Upper lobe of left lung (tissue), 4 donors: ENCODE data around the gene TMEM18.

ENCODE experiments used
- EP300 ChIP-seq, 4 donors: sonication (generic); formaldehyde crosslinking; IDR thresholded peaks; one replicate each; pipeline ENCODE4 v1.5.1; 2017; ENCODE audit warnings: antibody characterized with exemption in 4 of 4, control low read depth in 2 of 4
- POLR2A ChIP-seq, 4 donors: fragments of 450-650 bp; IDR thresholded peaks; one replicate each; pipeline ENCODE4 v1.5.1; 2016 to 2017; ENCODE audit warnings: antibody characterized with exemption in 4 of 4, mild to moderate bottlenecking in 2 of 4
- TF ChIP-seq, protein P1 (sequence below), 6 experiments: fragments of 450-650 bp in 4 of 6; fragments of 200-600 bp in 2 of 6; sonication (generic) in 2 of 6; IDR thresholded peaks; one replicate each; pipeline ENCODE4 v1.5.1; 2016 to 2019; ENCODE audit warnings: antibody characterized with exemption in 6 of 6

DNA sequence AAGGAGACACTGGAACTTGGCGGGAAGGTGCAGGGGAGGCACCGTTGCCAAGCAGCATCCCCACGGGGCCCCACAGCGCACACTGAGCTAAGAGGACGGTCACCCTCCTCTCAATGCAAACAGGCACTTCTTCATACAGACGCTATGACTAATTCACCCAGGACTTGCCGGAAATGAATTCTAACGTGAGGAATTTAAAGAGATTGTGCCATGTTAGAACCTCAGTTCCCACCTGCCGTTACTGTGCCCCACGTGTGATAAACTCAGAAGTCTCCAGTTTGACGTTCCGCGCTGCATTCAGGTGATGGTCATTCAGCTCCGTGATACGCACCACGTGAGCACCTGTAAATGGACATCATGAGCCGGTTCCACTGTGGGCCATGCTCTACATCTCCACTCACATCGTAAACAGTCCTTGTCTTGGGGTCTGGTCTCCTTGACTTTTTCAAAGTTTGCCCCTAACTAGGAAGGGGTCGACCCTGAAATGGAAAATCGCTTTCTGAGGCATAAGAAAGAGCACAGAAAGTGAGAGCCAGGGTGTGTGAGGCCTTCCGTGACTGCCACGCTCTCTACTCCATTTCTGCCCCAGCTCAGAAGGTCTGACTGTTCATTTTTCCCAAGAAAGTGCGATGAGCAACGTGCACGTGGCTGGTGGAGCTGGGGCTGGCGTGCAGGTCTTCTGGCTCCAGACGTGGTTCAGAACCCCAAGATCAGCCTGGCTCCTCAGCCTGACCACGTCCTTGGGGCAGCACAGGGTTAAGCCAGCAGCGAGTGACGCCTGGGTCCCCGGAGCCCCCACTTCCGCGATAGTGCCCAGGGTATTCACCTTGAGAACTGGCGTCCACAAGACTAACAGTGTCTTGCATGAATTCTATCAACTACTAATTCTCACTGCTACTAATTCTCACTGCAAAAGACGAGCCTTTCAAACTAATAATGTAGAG is 35.1 kb downstream of the TMEM18 start:
- TF ChIP-seq, protein P1, sequence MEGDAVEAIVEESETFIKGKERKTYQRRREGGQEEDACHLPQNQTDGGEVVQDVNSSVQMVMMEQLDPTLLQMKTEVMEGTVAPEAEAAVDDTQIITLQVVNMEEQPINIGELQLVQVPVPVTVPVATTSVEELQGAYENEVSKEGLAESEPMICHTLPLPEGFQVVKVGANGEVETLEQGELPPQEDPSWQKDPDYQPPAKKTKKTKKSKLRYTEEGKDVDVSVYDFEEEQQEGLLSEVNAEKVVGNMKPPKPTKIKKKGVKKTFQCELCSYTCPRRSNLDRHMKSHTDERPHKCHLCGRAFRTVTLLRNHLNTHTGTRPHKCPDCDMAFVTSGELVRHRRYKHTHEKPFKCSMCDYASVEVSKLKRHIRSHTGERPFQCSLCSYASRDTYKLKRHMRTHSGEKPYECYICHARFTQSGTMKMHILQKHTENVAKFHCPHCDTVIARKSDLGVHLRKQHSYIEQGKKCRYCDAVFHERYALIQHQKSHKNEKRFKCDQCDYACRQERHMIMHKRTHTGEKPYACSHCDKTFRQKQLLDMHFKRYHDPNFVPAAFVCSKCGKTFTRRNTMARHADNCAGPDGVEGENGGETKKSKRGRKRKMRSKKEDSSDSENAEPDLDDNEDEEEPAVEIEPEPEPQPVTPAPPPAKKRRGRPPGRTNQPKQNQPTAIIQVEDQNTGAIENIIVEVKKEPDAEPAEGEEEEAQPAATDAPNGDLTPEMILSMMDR (IDR thresholded peaks at IDR 0.05), result no peak
- no peak for TF ChIP-seq EP300 (IDR thresholded peaks at IDR 0.05)
- no peak for TF ChIP-seq POLR2A (IDR thresholded peaks at IDR 0.05)
